HG03457 (cell line): ENCODE data around the gene LBHD2.
"Not testable (repeated sequence)": the region's sequence is repeated elsewhere in the genome, so short reads cannot be mapped to it uniquely, and the experiment has no call there.

Source experiments
- ATAC-seq: cut with Tn5 transposase; IDR thresholded peaks from one replicate; pipeline ENCODE4 v1.9.1; 2021; ENCODE audit warnings: moderate number of reproducible peaks; ENCODE audit not compliant: unreplicated experiment

Gene LBHD2

GRCh38 chr14:103084021-103084919 lies at the start of gene LBHD2:
Gene LBHD2, plus strand, starts transcription at chr14:103084210. Its CDS starts 1,803 bp downstream, at chr14:103086013.
- ATAC-seq = no peak

- no peak for ATAC-seq
These were observed 42.5 kb upstream of the LBHD2 start for GRCh38 chr14:103041464-103041863.

GRCh38 chr14:103043257-103044015 lies 40.6 kb upstream of the LBHD2 start:
- no peak for ATAC-seq

GRCh38 chr14:103045371-103045869 lies 38.6 kb upstream of the LBHD2 start:
- no peak for ATAC-seq

DNA sequence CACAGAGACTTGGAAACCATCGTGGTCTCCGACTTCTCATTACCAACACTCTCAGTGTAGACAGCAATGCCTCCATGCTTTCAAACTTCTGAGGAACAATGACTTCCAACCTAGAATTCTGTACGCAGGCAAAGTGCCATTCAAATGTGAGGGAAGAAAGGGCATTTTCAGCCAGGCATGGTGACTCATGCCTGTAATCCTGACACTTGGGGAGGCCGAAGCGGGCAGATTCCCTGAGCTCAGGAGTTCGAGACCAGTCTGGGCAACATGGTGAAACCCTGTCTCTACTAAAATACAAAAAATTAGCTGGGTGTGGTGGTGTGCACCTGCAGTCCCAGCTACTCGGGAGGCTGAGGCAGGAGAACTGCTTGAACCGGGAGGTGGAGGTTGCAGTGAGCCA lies 36.6 kb upstream of the LBHD2 start:
- ATAC-seq = not testable (repeated sequence)

DNA sequence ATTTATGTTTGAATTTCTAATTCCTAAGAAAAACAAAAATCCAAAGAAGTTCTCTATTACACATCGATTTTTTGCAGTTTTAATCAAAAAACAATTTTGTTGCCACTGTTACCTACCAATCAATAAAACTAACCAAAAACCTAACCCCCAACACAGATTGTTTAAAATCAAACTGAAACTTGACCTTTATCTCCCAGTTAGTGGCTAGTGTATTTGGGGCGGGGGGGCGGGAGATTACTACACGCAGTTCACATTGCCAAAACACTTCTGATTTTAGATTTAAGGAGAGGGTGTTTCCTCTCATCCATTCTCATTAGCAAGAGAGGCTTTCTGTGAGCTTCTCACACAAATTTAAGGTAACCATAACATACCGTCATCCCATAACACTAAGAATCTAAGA lies 33.1 kb upstream of the LBHD2 start:
- ATAC-seq = no peak

GRCh38 chr14:103052407-103052806 lies 31.6 kb upstream of the LBHD2 start:
- ATAC-seq = no peak

DNA sequence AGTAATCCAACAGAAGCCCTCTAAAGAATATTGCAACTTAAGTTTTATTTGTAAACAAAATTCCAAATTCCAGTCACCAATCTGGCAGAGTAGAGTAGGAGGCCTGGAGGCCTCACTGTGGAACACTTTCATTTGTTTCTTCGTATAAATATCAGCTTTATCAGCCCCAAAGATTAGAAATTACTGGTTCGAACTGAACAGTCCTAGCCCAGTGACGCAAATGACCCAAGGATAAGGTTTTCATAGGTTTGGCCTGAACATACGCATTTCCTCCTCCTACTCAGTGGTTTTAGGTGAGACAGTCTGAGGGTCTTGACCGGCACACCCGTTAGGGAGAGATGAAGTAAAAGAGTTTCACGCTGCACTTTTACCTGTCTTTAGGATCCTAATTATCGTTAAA lies 28.3 kb upstream of the LBHD2 start:
- no peak for ATAC-seq

DNA sequence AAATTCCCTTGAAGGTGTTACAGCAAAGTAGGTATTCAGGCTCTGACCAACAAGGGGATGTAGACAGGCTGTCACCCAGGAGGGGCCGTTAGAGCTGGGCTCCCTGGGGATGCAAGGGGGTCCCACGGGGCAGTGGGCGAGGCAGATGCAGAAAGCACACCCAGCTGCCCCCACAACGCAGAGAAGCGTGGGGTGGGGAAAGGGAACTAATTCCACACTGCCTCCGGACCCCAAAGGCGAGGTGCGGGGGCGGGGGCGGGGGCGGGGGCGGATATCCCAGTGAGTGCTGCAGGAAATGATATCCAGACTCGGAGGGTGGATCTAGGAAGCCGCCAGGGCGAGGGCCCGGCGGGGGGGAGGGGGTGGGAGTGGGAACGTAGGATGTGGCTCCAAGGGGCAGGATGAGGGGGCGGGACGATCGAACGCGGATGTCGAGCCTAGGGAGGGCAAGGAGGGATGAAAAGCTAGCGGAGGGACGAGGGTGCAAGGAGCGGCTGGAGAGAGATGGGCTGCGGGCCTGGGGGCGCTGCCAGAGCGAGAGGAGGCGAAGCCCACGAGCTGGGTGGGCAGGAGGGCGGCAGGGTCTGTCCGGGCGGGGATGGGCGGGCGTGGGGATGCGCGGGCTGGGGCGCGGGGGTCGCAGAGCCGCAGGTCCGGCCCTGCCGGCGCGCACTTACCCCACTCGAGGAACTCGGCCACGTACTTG lies 27.5 kb upstream of the LBHD2 start:
- no peak for ATAC-seq

GRCh38 chr14:103057028-103057371 lies 27.0 kb upstream of the LBHD2 start:
- no peak for ATAC-seq

GRCh38 chr14:103057372-103058163 lies 26.4 kb upstream of the LBHD2 start, which contains the start of gene CDC42BPB:
Gene CDC42BPB, minus strand, starts transcription at chr14:103057549. Its CDS starts 376 bp downstream, at chr14:103057173.
- ATAC-seq = peak; percentile 65

- no peak for ATAC-seq
These were observed 25.6 kb upstream of the LBHD2 start for GRCh38 chr14:103058164-103059055.

- no peak for ATAC-seq
These were observed 24.5 kb upstream of the LBHD2 start for GRCh38 chr14:103059556-103059955.

DNA sequence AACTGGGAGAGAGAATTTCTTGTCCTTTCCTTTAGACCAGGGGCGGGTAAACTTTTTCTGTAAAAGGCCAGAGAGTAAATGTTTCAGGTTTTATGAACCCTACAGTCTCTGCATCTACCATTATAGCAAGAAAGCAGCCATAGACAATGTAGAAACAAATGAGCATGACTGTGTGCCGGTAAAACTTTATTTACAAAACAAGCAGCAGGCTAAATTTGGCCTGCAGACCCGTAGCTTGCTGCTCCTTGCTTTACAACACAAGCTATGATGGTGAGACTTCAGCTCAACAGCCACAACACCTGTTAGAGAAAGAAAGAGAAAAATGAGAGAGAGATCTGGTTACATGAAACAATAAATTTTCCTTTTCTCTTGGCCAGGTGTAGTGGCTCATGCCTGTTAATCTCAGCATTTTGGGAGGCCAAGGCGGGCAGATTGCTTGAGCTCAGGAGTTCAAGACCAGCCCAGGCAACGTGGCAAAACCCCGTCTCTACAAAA lies 22.5 kb upstream of the LBHD2 start:
- ATAC-seq = no peak

DNA sequence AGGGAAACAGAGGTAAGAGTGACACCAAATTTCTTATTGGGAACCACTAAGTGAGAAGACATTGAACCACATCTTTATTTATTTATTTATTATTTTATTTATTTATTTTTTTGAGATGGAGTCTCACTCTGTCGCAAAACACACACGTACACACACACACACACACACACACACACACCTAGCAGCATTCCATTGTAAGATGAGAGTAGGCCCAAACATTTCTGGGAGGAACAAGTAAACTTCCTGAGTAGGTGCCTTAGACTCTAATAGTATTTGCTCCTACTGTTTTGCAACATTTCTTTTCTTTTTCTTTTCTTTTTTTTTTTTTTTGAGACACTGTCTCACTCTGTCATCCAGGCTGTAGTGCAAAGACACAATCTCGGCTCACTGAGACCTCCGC lies 19.6 kb upstream of the LBHD2 start:
- no peak for ATAC-seq

- no peak for ATAC-seq
These were observed 19.0 kb upstream of the LBHD2 start for GRCh38 chr14:103064978-103065377.

GRCh38 chr14:103065861-103066260 lies 18.1 kb upstream of the LBHD2 start:
- no peak for ATAC-seq

DNA sequence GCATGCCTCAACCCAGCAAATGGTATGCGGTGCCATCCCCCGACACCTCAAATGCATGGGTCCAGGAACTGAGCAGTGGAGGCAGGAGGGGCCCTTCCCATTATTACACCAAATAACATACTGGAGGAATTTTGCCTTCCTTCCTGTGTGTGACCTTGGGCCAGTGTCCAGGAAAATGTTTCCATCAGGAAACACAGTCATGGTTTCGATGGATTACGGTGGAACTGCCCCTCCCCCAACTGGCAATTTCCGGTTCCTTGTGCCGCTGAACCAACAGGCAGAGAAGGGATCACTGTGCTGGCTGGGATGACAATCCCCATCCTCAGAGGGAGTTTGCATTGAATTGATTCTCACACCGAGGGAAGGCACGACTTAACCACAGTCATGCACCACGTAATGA lies 17.6 kb upstream of the LBHD2 start:
- ATAC-seq = no peak

- ATAC-seq = no peak
These were observed 16.6 kb upstream of the LBHD2 start for GRCh38 chr14:103067231-103067954.
